ENCODE data around the gene PPM1E. TPM values are rescaled to one million over a fixed set of nuclear protein-coding genes. Genes with fewer than 3 reads are reported as not detected.
"Not testable (repeated sequence)": the region's sequence is repeated elsewhere in the genome, so short reads cannot be mapped to it uniquely, and the experiment has no call there.

Gene PPM1E
- polyA plus RNA-seq, 3 donors: not detected

DNA sequence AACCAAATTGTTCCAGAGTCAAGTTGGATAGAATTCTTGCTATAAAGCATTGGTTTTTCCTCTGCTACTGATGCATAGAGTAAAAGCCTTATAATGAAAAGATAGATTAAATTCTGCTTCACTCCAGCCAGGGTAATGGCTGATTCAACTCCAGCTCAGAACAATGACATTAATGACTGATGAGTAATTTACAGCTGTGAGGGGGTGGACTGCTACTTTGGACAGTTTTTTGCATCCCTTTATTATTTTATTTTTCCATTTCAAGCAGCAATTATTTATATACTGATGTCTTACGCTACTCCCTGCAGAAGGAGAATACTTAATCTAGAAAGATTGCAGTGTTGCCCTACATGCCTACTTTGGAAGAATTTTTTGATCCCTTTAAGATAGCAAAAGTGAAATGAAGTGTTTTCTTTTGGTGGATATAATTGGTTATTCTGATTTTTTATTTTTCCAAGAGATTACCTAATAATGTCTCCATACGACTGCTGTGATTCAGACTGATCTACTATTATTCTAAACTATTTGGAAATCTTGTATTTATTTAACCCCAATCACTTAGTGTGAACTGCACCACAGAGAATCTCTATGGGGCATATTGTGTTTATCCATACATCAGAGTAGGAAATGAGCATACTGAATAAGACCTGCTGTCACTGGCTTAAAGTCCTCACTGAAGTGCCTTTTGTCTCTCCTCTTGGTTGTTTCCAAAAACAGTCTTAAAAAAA, 201.5 kb downstream of the PPM1E start:
- intact Hi-C loops (cut with micrococcal nuclease): no loop called here
- Mint-ChIP-seq H3K9me3 (peaks cover 0 to 9% (median 4%) of the 10 kb centered on the region in 7 donors), H3K27me3 (ENCODE audit: low read depth in 3 of 3) (peaks cover 0 to 3% (median 0%) of the 10 kb centered on the region in 3 donors), H3K4me3 (no peak overlapping the region), H3K4me1 (peaks cover 28% of the 10 kb centered on the region), H3K36me3 (no peaks in the 10 kb centered on the region), H3K27ac (no peak overlapping the region)
- no peak for DNase-seq
- Histone ChIP-seq H3K4me3 (replicated peaks in 1 of 3; ENCODE audit: low read depth in 2 of 3, low read length in 3 of 3) (no peak overlapping the region), H2AFZ (ENCODE audit: insufficient read depth, low read depth, low read length, poor library complexity, severe bottlenecking) (no peak overlapping the region), H3K79me2 (ENCODE audit: insufficient read depth, low read length) (no peaks in the 10 kb centered on the region), H3K36me3 (replicated peaks in 1 of 2; ENCODE audit: control insufficient read depth in 1 of 2, insufficient read depth in 2 of 2, low read length in 2 of 2) (no peaks in the 10 kb centered on the region), H3K9ac (ENCODE audit: insufficient read depth, low read length, poor library complexity, severe bottlenecking) (no peak overlapping the region), H3K27ac (ENCODE audit: low read depth in 1 of 2, low read length in 2 of 2) (no peak overlapping the region), H3K9me3 (replicated peaks in 1 of 2; ENCODE audit: control insufficient read depth in 1 of 2, insufficient read depth in 1 of 2, low read length in 2 of 2) (peaks cover 0 to 3% of the 10 kb centered on the region in 2 donors), H3K4me2 (replicated peaks; ENCODE audit: extremely low read depth, low read length, poor library complexity, severe bottlenecking) (no peak overlapping the region), H3K27me3 (ENCODE audit: control insufficient read depth in 2 of 2, insufficient read depth in 2 of 2, low read length in 2 of 2) (no peaks in the 10 kb centered on the region), H3K4me1 (ENCODE audit: control insufficient read depth in 1 of 2, insufficient read depth in 2 of 2, low read length in 2 of 2) (peaks cover 23 to 29% of the 10 kb centered on the region in 2 donors), H4K20me1 (ENCODE audit: insufficient read depth, low read length) (no peaks in the 10 kb centered on the region)
- no CpG with 5 or more reads among the region's 2 CpGs for WGBS (ENCODE audit: insufficient coverage)
- TF ChIP-seq, protein P1, sequence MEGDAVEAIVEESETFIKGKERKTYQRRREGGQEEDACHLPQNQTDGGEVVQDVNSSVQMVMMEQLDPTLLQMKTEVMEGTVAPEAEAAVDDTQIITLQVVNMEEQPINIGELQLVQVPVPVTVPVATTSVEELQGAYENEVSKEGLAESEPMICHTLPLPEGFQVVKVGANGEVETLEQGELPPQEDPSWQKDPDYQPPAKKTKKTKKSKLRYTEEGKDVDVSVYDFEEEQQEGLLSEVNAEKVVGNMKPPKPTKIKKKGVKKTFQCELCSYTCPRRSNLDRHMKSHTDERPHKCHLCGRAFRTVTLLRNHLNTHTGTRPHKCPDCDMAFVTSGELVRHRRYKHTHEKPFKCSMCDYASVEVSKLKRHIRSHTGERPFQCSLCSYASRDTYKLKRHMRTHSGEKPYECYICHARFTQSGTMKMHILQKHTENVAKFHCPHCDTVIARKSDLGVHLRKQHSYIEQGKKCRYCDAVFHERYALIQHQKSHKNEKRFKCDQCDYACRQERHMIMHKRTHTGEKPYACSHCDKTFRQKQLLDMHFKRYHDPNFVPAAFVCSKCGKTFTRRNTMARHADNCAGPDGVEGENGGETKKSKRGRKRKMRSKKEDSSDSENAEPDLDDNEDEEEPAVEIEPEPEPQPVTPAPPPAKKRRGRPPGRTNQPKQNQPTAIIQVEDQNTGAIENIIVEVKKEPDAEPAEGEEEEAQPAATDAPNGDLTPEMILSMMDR (IDR thresholded peaks at IDR 0.05): no peak

DNA sequence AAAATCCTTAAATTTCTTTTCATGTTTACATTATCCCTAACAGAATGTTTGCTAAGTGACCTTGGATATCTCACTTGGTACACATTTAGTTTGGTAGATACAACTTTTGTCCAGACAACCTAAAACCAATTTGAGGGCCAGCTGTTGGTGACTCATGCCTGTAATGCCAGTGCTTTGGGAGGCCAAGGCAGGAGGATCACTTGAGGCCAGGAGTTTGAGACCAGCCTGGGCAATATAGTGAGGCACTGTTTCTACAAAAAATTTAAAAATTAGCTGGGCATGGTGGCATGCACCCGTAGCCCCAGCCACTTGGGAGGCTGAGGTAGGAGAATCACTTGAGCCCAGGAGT, 202.0 kb downstream of the PPM1E start:
- no CpG with 5 or more reads among the region's 1 CpG for WGBS (ENCODE audit: insufficient coverage)
- H4K20me1 ChIP-seq (ENCODE audit: insufficient read depth, low read length); H3K36me3 Mint-ChIP-seq; H3K4me2 ChIP-seq (replicated peaks; ENCODE audit: extremely low read depth, low read length, poor library complexity, severe bottlenecking); H3K27ac Mint-ChIP-seq; H2AFZ ChIP-seq (ENCODE audit: insufficient read depth, low read depth, low read length, poor library complexity, severe bottlenecking); DNase-seq; intact Hi-C loops (cut with micrococcal nuclease); H3K4me3 Mint-ChIP-seq; H3K9me3 Mint-ChIP-seq; H3K27me3 ChIP-seq (ENCODE audit: control insufficient read depth in 2 of 2, insufficient read depth in 2 of 2, low read length in 2 of 2); H3K9me3 ChIP-seq (replicated peaks in 1 of 2; ENCODE audit: control insufficient read depth in 1 of 2, insufficient read depth in 1 of 2, low read length in 2 of 2); H3K9ac ChIP-seq (ENCODE audit: insufficient read depth, low read length, poor library complexity, severe bottlenecking); H3K36me3 ChIP-seq (replicated peaks in 1 of 2; ENCODE audit: control insufficient read depth in 1 of 2, insufficient read depth in 2 of 2, low read length in 2 of 2); H3K79me2 ChIP-seq (ENCODE audit: insufficient read depth, low read length); H3K27me3 Mint-ChIP-seq (ENCODE audit: low read depth in 3 of 3); H3K27ac ChIP-seq (ENCODE audit: low read depth in 1 of 2, low read length in 2 of 2); H3K4me3 ChIP-seq (replicated peaks in 1 of 3; ENCODE audit: low read depth in 2 of 3, low read length in 3 of 3): not testable (repeated sequence)
- peaks cover 23 to 29% of the 10 kb centered on the region in 2 donors for H3K4me1 ChIP-seq (ENCODE audit: control insufficient read depth in 1 of 2, insufficient read depth in 2 of 2, low read length in 2 of 2)
- peaks cover 28% of the 10 kb centered on the region for H3K4me1 Mint-ChIP-seq

Data from CD14-positive monocyte (primary cell).